Activated CD4-positive, alpha-beta T cell treated with anti-CD3 and anti-CD28 coated beads, Interleukin-10, Interleukin-2, amounts not matched to agents 100 ng/mL and 50 ng/mL, durations not matched to agents 16 hours and 8 hours (primary cell): Measurements from ENCODE around the gene RGPD5.
"Not testable (repeated sequence)": the region's sequence is repeated elsewhere in the genome, so short reads cannot be mapped to it uniquely, and the experiment has no call there.

ENCODE experiments used
- DNase-seq: peaks from one replicate; pipeline ENCODE4 v3.0.0-alpha.2; 2020

The RGPD5 gene

DNA sequence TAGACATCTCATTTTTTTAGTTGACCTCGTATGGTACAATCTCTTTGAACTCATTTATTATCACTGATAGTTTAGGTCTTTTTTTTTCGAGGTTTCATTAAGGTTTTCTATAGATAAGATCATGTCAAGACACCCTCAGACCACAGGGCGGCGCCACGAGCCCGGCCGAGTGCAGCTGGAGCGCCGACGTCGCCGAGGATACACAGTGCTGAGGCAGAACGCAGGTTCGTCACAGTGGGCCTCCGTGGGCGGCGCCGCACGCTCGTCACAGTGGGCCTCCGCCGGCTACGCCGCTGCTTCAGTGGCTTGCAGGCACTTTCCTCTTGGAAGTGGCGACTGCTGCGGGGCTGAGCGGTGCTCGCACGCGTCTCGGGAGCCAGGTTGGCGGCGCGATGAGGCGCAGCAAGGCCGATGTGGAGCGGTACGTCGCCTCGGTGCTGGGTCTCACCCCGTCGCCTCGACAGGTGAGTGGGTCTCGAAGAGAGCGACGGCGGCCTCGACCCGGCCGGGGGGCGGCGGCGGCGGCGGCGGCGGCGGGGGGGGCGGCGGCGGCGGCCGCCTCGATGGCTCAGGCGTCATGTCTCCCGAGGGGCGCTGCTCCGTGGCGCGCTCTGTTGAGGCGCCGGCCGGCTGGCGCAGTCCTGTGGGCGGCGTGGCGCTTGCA is at the start of gene RGPD5:
Gene RGPD5 (plus strand): TSS at position 232 of the 664 bp plus-strand sequence. CDS start 161 bp downstream, at position 393.
- DNase-seq = not testable (repeated sequence)

GRCh38 chr2:109751572-109751971 is 42.5 kb upstream of the RGPD5 start:
- DNase-seq = not testable (repeated sequence)

GRCh38 chr2:109757163-109757824 is 36.8 kb upstream of the RGPD5 start:
- DNase-seq = not testable (repeated sequence)

DNA sequence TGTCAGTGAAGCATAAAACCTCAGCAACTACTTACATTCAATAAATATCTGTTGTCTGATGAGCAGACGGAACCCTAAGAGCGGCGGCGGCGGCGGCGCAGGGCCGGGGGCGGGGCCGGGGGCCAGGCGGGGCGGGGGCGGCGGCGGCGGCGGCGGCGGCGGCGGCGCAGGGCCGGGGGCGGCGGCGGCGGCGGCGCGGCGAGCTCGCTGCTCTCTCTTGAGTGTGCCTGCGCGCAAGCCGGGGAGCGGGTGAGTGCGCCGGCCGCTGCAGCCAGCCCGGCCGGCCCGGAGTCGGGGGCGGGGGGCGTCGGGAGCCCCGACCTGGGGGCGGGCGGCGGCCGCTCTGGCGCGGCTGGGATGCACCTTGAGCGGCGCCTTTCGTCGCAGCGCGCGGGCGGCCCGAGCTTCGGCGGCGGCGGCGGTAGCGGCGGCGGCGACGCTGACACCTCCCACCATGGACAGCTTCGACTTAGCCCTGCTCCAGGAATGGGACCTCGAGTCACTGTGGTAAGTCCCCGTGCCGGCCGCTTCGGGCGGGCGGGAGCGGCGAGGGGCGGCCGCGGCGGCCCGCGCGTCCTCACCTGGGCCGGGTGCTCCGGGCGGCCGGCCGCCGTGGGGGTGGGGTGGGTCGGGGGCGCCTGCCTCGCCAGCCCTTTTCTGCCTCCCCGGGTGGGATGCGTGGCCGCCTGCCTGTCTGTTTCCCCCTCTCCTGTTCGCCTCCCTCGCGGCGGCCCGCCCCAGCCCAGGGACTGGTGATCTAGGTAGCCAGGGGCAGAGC is 33.7 kb upstream of the RGPD5 start:
- not testable (repeated sequence) for DNase-seq

DNA sequence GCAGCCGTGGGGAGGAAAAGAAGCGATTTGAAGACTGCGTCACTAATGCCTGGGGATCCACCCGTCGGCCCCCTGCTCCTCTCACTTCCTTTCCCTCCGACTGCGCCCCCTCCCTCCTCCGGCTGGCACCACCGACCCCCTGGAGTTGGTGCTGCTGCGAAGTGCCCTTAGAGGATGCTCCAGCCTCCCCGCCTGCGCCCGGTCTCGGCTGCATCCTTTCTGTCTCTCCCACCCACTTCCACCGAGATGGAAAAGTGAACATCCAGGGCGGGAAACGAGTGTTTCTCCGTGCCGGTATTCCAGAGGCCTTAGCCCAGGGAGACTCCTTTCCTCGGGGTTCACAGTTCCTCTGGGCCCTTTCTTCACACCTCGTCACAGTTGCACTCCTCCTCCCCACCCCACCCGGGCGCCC is 33.1 kb upstream of the RGPD5 start:
- not testable (repeated sequence) for DNase-seq

- DNase-seq = not testable (repeated sequence)
Observed at GRCh38 chr2:109761976-109762375, 32.1 kb upstream of the RGPD5 start.

GRCh38 chr2:109766074-109766473 is 28.0 kb upstream of the RGPD5 start:
- DNase-seq = not testable (repeated sequence)

GRCh38 chr2:109766886-109767578 is 27.1 kb upstream of the RGPD5 start:
- DNase-seq = not testable (repeated sequence)

- not testable (repeated sequence) for DNase-seq
Observed at GRCh38 chr2:109768934-109769333, 25.2 kb upstream of the RGPD5 start.

DNA sequence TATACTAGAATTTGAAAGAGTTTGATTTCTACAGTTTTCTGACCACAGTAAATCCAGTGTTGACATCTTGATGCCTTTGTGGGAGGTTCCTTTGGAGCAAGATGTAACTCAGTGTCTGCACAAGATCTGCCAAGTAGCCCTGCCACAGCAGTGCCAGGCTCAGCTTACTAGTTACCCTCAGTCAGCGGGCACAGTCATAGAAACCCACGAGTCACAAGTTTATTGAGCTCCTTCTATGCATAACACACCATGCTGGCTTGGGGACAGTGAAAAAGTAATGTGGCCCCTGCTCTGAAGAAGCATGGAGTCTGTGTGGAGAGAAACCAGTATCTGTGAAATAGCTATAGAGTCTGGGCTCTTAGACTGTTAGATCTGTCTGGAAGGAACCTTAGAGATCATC is 15.0 kb upstream of the RGPD5 start:
- not testable (repeated sequence) for DNase-seq

DNA sequence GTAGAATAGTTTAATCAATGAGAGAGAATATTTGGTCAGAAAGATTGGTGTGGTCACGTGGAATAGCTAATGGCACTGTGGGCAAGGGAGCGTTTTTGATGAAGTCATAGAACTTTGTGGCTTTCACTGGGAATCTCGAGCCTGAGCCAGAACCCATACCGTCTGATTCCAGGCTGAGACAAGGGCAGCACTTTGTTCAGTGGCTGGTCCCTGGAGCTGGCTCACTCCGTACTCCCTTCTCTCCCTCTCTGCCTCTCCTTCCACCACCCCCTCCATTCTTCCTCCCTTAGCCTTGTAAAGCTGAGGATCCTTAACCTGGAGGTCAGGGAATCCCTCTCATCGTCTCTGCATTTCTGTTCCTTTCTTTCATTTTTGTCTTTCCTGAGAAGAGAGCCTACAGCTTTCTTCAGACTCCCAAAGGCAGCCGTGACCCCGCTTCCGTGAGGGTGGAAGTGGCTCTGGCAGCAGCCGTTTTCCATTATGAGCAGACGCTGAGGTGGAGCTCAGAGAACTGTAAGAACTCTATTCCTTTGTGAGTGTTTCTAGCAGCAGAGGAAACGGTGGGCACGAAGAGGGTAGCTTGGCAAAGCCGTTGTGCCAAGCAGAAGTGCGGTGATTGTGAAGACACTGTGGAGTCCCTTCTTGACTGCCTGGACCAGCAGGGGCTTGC is 12.8 kb upstream of the RGPD5 start:
- not testable (repeated sequence) for DNase-seq

DNA sequence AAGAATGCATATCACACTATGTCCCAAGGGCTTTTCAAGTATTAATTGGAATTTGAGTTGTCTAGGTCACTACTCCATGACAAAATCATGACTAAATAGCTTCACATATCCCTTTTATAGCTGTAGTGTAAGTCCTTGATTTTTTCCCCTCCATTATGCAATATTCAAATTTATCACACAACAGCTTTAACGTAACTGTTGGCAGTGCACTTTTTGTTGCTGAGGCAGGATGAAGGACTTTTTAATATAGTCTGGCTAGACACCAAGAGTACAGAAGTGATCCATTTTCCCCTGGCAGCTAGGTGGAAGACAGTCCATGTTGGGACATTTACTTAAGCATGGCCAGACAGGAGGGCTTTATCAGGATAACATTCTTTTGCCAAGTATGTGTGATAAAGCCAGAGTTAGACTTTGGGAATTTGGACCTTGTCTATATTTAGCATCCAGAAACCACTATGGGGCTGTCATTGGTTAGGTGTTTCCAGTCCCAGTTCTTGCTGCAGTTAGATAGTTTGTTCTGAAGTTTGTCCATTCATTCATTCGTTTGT is 11.6 kb upstream of the RGPD5 start:
- DNase-seq = not testable (repeated sequence)

GRCh38 chr2:109791530-109792279 is 2.4 kb upstream of the RGPD5 start:
- DNase-seq = not testable (repeated sequence)

DNA sequence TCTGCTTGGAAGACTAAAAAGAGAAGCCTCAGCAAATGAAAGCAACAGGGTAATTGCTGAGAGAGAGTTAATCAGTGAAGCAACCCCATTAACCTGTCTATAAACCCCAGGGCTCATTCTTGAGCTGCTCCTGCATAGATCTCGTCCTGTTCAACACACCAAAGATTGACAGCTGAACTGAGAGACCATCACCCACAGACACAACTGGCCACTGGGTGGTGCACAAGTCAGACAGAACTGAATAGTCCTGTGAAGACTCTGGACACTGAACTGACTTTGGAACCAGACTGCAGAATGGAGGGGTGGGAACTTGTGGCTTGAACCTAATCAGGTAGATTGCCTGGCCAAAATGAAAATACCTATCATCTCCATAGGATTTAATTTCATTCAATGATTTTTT is 1.4 kb upstream of the RGPD5 start:
- DNase-seq = not testable (repeated sequence)

- DNase-seq = not testable (repeated sequence)
Observed at GRCh38 chr2:109871129-109871751, 77.1 kb downstream of the RGPD5 start.

- DNase-seq = not testable (repeated sequence)
Observed at GRCh38 chr2:109876625-109877024, 82.5 kb downstream of the RGPD5 start.

GRCh38 chr2:109882112-109882511 is 88.0 kb downstream of the RGPD5 start:
- not testable (repeated sequence) for DNase-seq

DNA sequence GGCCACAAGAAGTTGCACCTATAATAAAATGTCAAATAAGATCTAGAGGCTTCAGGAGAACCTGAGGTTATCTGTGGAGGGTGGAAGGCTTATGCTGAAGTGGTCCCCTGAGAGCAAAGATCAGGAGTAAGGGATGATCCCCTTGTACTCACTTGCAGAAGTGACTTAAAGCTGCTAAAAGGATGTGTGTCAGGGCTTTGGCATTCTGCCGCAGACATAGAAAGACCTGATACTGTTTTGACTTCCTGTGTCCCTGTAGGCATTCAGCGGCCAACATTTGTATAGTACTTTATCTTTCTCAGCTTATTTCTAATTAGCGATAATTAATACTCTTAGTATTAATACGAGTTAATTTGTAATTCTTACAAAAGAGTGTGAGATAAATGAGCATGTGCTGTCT is 94.3 kb downstream of the RGPD5 start:
- not testable (repeated sequence) for DNase-seq

DNA sequence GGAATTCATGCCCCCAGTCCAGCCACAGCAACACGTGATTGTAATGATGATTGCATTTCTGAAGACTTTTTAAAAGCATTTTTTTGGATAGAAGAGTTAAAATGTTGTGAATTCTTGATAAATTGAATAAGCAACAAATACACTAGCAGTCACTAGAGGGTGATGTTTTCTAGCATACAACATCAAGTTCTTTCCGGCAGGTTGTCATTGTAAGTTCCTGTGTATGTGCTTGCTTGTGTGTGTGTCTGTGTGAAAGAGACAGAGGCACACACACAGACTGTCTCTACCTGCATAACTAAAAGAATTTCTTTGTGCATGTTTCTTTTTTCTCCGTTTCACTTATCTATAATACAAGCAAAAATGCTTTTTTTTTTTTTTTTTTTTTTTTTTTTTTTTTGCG is 95.8 kb downstream of the RGPD5 start:
- not testable (repeated sequence) for DNase-seq

- DNase-seq = not testable (repeated sequence)
Observed at GRCh38 chr2:109891024-109891423, 96.9 kb downstream of the RGPD5 start.

GRCh38 chr2:109893736-109894135 is 99.6 kb downstream of the RGPD5 start:
- DNase-seq = not testable (repeated sequence)
